ENCODE results near the gene BRAF. TPM values are rescaled to one million over a fixed set of nuclear protein-coding genes. Genes with fewer than 3 reads are reported as not detected.

BRAF gene
- total RNA-seq (ENCODE audit: low replicate concordance): 32.4 and 48.0 TPM in 2 replicates

DNA sequence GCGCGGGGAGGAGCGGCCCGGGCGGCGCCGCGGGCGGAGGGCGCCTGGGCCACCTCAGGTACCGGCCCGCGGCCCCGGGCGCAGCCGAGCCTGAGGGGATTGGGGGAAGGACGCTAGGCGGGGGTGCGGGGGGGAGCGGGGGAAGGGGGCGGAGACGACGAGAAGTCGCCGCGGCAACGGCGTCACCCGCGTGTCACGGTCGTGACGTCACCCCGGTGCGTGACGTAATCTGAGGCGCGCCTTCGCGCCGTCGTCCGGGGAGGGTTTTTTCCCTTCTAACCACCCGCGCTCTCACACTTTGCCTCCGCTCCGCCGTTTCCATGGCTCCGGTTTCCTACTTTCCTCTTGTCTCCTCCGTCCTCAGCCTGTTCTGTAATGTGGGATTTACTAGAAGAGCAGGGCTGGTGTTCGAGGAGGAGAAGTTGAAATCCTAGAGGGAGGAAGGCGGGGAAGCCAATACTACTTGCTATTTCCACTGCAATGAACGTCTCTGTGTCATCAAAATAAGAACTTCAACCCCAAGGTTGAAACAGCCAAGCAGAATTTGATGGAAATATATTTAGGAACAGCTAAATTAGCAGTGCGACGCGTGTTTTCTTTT lies at the start of gene BRAF:
Gene BRAF (minus strand): TSS at position 109 of the 601 bp plus-strand sequence. CDS start 226 bp downstream, outside the sequence.
- peak within 1 kb of the TSS; percentile 93 for H3K4me3 Mint-ChIP-seq

DNA sequence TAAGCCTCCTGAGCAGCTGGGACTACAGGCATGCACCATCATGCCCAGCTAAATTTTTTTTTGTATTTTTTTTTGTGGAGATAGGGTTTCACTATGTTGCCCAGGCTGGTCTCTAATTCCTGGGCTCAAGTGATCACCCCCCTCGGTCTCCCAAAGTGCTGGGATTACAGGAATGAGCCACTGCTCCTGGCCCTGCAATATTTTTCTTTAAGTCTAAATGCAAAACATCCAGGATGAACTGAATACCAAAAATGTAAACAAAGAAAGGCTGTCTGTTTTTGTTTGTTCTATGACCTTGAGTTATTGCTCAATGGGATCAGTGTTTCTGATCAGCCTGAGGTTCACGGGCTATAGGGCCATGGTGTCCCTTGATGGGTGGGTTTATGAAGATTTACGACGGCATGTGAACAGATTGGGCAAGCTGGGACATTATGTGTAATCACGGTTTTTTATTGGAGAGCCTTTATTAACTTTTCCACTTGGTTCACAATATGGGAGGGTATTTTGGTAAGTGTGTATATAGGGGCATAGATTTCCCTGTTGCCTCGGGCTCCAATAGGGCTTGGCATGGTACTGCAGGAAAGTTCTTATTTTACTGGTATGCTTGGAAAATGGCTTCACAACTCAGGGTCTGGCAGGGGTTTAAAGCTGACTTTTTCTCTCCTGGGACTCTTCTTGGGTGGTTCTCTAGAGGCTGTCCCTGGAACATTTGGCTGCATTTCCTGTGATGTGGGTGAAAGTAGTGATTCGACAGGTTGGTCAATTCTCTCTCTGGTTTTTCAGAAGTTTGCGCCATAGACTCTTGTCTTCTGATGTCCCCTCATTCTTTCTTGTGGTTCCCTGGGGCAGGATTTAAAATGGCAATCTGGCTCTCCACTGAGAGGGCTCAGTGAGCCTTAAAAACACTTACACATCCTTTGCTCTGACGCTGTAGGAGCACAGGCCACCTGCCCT lies 48.4 kb upstream of the BRAF start:
- no peak for TF ChIP-seq EZH2phosphoT487 (IDR thresholded peaks at IDR 0.05)
- TF ChIP-seq EZH2 (IDR thresholded peaks at IDR 0.05): no peak
- TF ChIP-seq, protein P1, sequence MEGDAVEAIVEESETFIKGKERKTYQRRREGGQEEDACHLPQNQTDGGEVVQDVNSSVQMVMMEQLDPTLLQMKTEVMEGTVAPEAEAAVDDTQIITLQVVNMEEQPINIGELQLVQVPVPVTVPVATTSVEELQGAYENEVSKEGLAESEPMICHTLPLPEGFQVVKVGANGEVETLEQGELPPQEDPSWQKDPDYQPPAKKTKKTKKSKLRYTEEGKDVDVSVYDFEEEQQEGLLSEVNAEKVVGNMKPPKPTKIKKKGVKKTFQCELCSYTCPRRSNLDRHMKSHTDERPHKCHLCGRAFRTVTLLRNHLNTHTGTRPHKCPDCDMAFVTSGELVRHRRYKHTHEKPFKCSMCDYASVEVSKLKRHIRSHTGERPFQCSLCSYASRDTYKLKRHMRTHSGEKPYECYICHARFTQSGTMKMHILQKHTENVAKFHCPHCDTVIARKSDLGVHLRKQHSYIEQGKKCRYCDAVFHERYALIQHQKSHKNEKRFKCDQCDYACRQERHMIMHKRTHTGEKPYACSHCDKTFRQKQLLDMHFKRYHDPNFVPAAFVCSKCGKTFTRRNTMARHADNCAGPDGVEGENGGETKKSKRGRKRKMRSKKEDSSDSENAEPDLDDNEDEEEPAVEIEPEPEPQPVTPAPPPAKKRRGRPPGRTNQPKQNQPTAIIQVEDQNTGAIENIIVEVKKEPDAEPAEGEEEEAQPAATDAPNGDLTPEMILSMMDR (IDR thresholded peaks at IDR 0.05): no peak
- Histone ChIP-seq H3K79me2 (ENCODE audit: low read depth) (no peaks in the 10 kb centered on the region), H3K9me3 (ENCODE audit: low read depth) (no peaks in the 10 kb centered on the region), H3K4me2 (peak overlapping the region; percentile 42), H2AFZ (replicated peaks) (peak overlapping the region; percentile 71), H3K27me3 (no peaks in the 10 kb centered on the region), H3K9ac (no peak overlapping the region), H4K20me1 (ENCODE audit: low read depth) (no peaks in the 10 kb centered on the region), H3K4me1 (peaks cover 9% of the 10 kb centered on the region), H3K27ac (peak overlapping the region; percentile 9), H3F3A (ENCODE audit: low read depth) (peaks cover 7% of the 10 kb centered on the region), H3K36me3 (no peaks in the 10 kb centered on the region), H3K4me3 (no peak overlapping the region)
- peak; percentile 8 for DNase-seq (ENCODE audit: low spot score)
- Mint-ChIP-seq H3K27ac (no peak overlapping the region), H3K36me3 (no peaks in the 10 kb centered on the region), H3K9me3 (no peaks in the 10 kb centered on the region), H3K27me3 (ENCODE audit: insufficient read depth, low read depth) (peaks cover 5% of the 10 kb centered on the region), H3K4me3 (no peak overlapping the region), H3K4me1 (no peaks in the 10 kb centered on the region)

More for the DNA sequence above, at the start of gene BRAF:
- H3K9ac ChIP-seq: peak within 1 kb of the TSS; percentile 97
- Mint-ChIP-seq H3K9me3 (peaks cover 3% of the 10 kb centered on the region), H3K27ac (peak within 1 kb of the TSS; percentile 96), H3K27me3 (ENCODE audit: insufficient read depth, low read depth) (peaks cover 2% of the 10 kb centered on the region), H3K4me1 (peaks cover 3% of the 10 kb centered on the region), H3K36me3 (peaks cover 1% of the 10 kb centered on the region)
- H3K27me3 ChIP-seq: peaks cover 11% of the 10 kb centered on the region
- peak within 1 kb of the TSS; percentile 94 for H2AFZ ChIP-seq (replicated peaks)
- peak within 1 kb of the TSS; percentile 99 for H3K27ac ChIP-seq
- H4K20me1 ChIP-seq (ENCODE audit: low read depth): peaks cover 38% of the 10 kb centered on the region
- H3K79me2 ChIP-seq (ENCODE audit: low read depth): peaks cover 46% of the 10 kb centered on the region
- peaks cover 15% of the 10 kb centered on the region for H3F3A ChIP-seq (ENCODE audit: low read depth)
- peak within 1 kb of the TSS; percentile 88 for H3K4me2 ChIP-seq
- TF ChIP-seq EZH2phosphoT487 (IDR thresholded peaks at IDR 0.05) (no peak), EZH2 (IDR thresholded peaks at IDR 0.05) (peak; percentile 4)
- TF ChIP-seq, protein P1 (IDR thresholded peaks at IDR 0.05): no peak
- peak; percentile 96 for DNase-seq (ENCODE audit: low spot score)
- H3K9me3 ChIP-seq (ENCODE audit: low read depth): no peaks in the 10 kb centered on the region
- peak within 1 kb of the TSS; percentile 91 for H3K4me3 ChIP-seq
- H3K36me3 ChIP-seq: no peaks in the 10 kb centered on the region
- peaks cover 20% of the 10 kb centered on the region for H3K4me1 ChIP-seq

DNA sequence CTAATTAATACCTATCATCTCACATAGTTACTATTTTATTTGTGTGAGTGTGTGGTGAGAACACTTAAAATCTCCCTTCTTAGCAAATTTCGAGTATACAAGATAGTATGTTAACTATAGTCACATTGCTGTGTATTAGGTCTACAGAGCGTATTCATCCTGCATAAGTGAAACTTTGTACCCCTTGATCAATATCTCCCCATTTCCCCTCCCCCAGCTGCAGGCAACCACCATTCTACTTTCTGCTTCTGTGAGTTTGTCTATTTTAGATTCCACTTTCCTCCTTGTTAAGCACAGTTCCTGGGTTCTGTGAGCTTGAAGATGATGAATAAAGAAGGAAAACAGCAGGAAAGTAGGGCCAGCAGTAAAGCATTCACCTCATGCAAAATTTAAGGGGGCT lies 47.6 kb upstream of the BRAF start:
- no peaks in the 10 kb centered on the region for H3K27me3 ChIP-seq
- H3K27ac Mint-ChIP-seq: no peak overlapping the region
- H4K20me1 ChIP-seq (ENCODE audit: low read depth): no peaks in the 10 kb centered on the region
- H3K4me3 Mint-ChIP-seq: no peak overlapping the region
- TF ChIP-seq EZH2 (IDR thresholded peaks at IDR 0.05) (no peak), EZH2phosphoT487 (IDR thresholded peaks at IDR 0.05) (no peak)
- TF ChIP-seq, protein P1 (IDR thresholded peaks at IDR 0.05): no peak
- peaks cover 9% of the 10 kb centered on the region for H3K4me1 ChIP-seq
- peaks cover 7% of the 10 kb centered on the region for H3F3A ChIP-seq (ENCODE audit: low read depth)
- no peak for DNase-seq (ENCODE audit: low spot score)
- H3K9me3 Mint-ChIP-seq: no peaks in the 10 kb centered on the region
- no peaks in the 10 kb centered on the region for H3K79me2 ChIP-seq (ENCODE audit: low read depth)
- H3K9ac ChIP-seq: no peak overlapping the region
- no peaks in the 10 kb centered on the region for H3K36me3 Mint-ChIP-seq
- no peak overlapping the region for H2AFZ ChIP-seq (replicated peaks)
- H3K9me3 ChIP-seq (ENCODE audit: low read depth): no peaks in the 10 kb centered on the region
- no peak overlapping the region for H3K4me3 ChIP-seq
- H3K27me3 Mint-ChIP-seq (ENCODE audit: insufficient read depth, low read depth): peaks cover 5% of the 10 kb centered on the region
- no peaks in the 10 kb centered on the region for H3K4me1 Mint-ChIP-seq
- H3K4me2 ChIP-seq: no peak overlapping the region
- no peak overlapping the region for H3K27ac ChIP-seq
- H3K36me3 ChIP-seq: no peaks in the 10 kb centered on the region
